Transverse colon (tissue), 4 donors: ENCODE data around the gene PPP1CA. TPM values are rescaled to one million over a fixed set of nuclear protein-coding genes. Genes with fewer than 3 reads are reported as not detected.
A peak's percentile ranks its signal among the peaks of the same experiment; 100 is the strongest.

Experiments used
- DNase-seq: peaks from one replicate; pipeline ENCODE4 v3.0.0-alpha.2; 2019
- H3K27ac ChIP-seq, 4 donors: fragments of 200-600 bp; sonication (generic); 2 replicates each; pipeline ENCODE4 v1.5.1; 2016 to 2018; ENCODE audit warnings: inconsistent platforms in 4 of 4
- H3K27me3 ChIP-seq: fragments of 200-600 bp; sonication (generic); 2 replicates; pipeline ENCODE4 v1.5.1; 2017; ENCODE audit warnings: inconsistent platforms
- H3K36me3 ChIP-seq, 4 donors: fragments of 200-600 bp; sonication (generic); 2 replicates each; pipeline ENCODE4 v1.5.1; 2017 to 2019; ENCODE audit warnings: inconsistent platforms in 4 of 4
- H3K4me1 ChIP-seq, 4 donors: fragments of 200-600 bp; sonication (generic); 2 replicates each; pipeline ENCODE4 v1.5.1; 2017 to 2020; ENCODE audit warnings: inconsistent platforms in 4 of 4
- H3K4me3 ChIP-seq, 4 donors: fragments of 200-600 bp; sonication (generic); 1 replicate in 1 of 4; 2 replicates in 3 of 4; pipeline versions ENCODE4 v1.5.1 to v1.6.1; 2017 to 2019; ENCODE audit warnings: inconsistent platforms in 4 of 4
- H3K9me3 ChIP-seq, 2 donors: fragments of 200-600 bp; sonication (generic); 2 replicates each; pipeline ENCODE4 v1.5.1; 2017 to 2019; ENCODE audit warnings: inconsistent platforms in 2 of 2
- EP300 ChIP-seq: sonication (generic); formaldehyde crosslinking; IDR thresholded peaks from one replicate; pipeline ENCODE4 v1.6.1; 2017; ENCODE audit warnings: antibody characterized with exemption, low read depth
- POLR2A ChIP-seq: fragments of 450-650 bp; IDR thresholded peaks from one replicate; pipeline ENCODE4 v1.6.1; 2016; ENCODE audit warnings: antibody characterized with exemption, mild to moderate bottlenecking, moderate library complexity
- POLR2AphosphoS5 ChIP-seq, 3 donors: sonication (generic); formaldehyde crosslinking; IDR thresholded peaks; one replicate each; pipeline ENCODE4 v1.6.1; 2016; ENCODE audit warnings: antibody characterized with exemption in 3 of 3
- WGBS, 2 donors: methylation state at CpG; one replicate each; pipeline ENCODE4 v1.1.5; 2018; ENCODE audit warnings: low coverage in 1 of 2; 5-methylcytosine and 5-hydroxymethylcytosine counted together
- in situ Hi-C, 4 donors: fragments of 200-750 bp; cut with MboI; loops; one replicate each; pipeline versions ENCODE4 v1.15.0 to v1.15.1; 2017; ENCODE audit warnings: low sequenced_read_pairs in 3 of 4, low pct_ligation_motif_present in 1 of 4, low pct_unique_long_range_greater_than_20kb in 1 of 4
- intact Hi-C: fragments of 100-400 bp; cut with DNase I; formaldehyde crosslinking; loops from one replicate; pipeline ENCODE4 v1.15.1; 2023; ENCODE audit warnings: low total_unique reads
- total RNA-seq, 4 donors: library from RNA; depleted of rRNA; stranded (reverse); fragments of >200 nt; gene quantifications; one replicate each; pipeline ENCODE4 v1.1.0, GENCODE V29; 2016
- TF ChIP-seq, protein P1 (sequence below), 5 experiments: fragments of 200-600 bp in 3 of 5; fragments of 450-650 bp in 2 of 5; sonication (generic) in 3 of 5; IDR thresholded peaks; 1 replicate in 2 of 5; 2 replicates in 3 of 5; pipeline ENCODE4 v1.5.1; 2016 to 2017; ENCODE audit warnings: antibody characterized with exemption in 5 of 5, inconsistent platforms in 3 of 5, mild to moderate bottlenecking in 2 of 5, moderate library complexity in 1 of 5

The PPP1CA gene
- total RNA-seq, 4 donors from 2014 or later: 83.0 to 251 (median 163) TPM

DNA sequence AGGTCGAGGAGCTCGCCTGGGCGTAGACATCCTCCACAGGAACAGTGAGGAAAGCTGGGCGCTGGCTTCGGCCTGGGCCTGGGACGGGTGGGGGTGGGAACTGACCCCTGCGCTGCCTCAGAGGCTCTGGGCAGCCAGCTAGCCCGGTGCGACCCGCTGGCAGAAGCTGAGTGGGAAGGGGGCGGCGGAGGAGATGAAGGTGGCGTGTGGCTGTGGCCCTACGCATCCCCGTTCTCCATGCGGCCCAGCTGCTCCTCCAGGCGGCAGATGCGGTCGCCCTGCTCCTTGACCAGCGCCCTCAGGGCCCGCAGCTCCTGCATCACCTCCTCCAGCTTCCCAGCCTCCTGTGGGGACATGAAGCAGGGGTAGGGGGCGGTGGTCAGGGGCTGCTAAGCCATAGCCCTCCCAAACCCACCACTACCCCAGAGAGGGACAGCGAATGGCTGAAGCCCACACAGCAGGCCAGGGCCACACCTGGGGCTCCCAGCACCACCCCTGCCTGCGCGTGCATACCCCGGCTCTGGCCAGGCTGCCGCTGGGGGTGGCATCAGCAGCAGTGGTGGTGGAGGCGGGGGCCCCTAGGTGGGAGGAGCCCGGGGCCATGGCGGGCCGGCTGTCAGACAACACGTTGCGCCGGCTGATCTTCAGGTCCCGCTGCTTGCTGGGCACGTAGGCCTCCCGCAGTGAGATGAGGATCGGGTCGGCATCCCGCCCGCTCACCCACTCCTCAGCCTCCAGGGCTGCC, 36.7 kb upstream of the PPP1CA start:
- no peaks in the 10 kb centered on the region for H3K27me3 ChIP-seq
- peak overlapping the region; percentile 72 to 83 (median 74) for H3K27ac ChIP-seq
- peaks cover 6 to 41% (median 22%) of the 10 kb centered on the region in 4 donors for H3K4me1 ChIP-seq
- H3K9me3 ChIP-seq: no peaks in the 10 kb centered on the region
- WGBS, 2 donors: 87% methylated on average over 39 of the region's 41 CpGs; no CpG with 5 or more reads in 1 of the 2 donors
- H3K4me3 ChIP-seq: peak overlapping the region in 3 of 4 donors; percentile 2 to 41 (median 15)
- peak in 1 of 3 donors; percentile 65 for TF ChIP-seq POLR2AphosphoS5 (IDR thresholded peaks at IDR 0.05)
- peak; percentile 21 for TF ChIP-seq POLR2A
- no peak for TF ChIP-seq EP300
- peak; percentile 76 for DNase-seq
- intact Hi-C loops (no loop called here), in situ Hi-C loops (no loop called here)
- H3K36me3 ChIP-seq: peaks cover 0 to 5% (median 0%) of the 10 kb centered on the region in 4 donors

DNA sequence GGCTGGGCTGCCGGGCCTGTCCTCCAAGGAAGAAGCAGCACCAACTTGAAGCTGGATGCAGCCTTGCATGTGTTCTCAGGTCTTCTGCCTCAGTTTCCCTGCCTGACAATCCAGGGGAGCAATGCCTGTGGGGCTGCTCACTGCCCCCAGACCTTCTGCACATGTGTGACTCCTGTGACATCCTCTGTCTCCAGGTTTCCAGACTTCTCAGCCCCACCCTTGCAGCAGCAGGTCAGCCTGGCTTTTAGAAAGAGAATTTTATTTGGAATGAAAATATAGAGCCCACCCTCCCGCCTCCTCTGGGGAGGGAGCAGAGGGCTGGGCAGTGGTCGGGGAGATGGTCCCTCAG, 36.1 kb upstream of the PPP1CA start:
- peaks cover 0 to 10% (median 0%) of the 10 kb centered on the region in 4 donors for H3K36me3 ChIP-seq
- peak overlapping the region in 3 of 4 donors; percentile 2 to 41 (median 15) for H3K4me3 ChIP-seq
- 69% methylated on average over 3 of the region's 3 CpGs; no CpG with 5 or more reads in 1 of the 2 donors for WGBS, 2 donors
- no peaks in the 10 kb centered on the region for H3K9me3 ChIP-seq
- H3K27me3 ChIP-seq: no peaks in the 10 kb centered on the region
- intact Hi-C loops: no loop called here
- no peak for TF ChIP-seq EP300
- TF ChIP-seq, protein P1, sequence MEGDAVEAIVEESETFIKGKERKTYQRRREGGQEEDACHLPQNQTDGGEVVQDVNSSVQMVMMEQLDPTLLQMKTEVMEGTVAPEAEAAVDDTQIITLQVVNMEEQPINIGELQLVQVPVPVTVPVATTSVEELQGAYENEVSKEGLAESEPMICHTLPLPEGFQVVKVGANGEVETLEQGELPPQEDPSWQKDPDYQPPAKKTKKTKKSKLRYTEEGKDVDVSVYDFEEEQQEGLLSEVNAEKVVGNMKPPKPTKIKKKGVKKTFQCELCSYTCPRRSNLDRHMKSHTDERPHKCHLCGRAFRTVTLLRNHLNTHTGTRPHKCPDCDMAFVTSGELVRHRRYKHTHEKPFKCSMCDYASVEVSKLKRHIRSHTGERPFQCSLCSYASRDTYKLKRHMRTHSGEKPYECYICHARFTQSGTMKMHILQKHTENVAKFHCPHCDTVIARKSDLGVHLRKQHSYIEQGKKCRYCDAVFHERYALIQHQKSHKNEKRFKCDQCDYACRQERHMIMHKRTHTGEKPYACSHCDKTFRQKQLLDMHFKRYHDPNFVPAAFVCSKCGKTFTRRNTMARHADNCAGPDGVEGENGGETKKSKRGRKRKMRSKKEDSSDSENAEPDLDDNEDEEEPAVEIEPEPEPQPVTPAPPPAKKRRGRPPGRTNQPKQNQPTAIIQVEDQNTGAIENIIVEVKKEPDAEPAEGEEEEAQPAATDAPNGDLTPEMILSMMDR (IDR thresholded peaks at IDR 0.05): no peak
- TF ChIP-seq POLR2AphosphoS5 (IDR thresholded peaks at IDR 0.05): no peak
- no peak for TF ChIP-seq POLR2A
- DNase-seq: no peak
- in situ Hi-C loops: no loop called here
- peaks cover 6 to 39% (median 20%) of the 10 kb centered on the region in 4 donors for H3K4me1 ChIP-seq
- H3K27ac ChIP-seq: peak overlapping the region; percentile 72 to 83 (median 74)

DNA sequence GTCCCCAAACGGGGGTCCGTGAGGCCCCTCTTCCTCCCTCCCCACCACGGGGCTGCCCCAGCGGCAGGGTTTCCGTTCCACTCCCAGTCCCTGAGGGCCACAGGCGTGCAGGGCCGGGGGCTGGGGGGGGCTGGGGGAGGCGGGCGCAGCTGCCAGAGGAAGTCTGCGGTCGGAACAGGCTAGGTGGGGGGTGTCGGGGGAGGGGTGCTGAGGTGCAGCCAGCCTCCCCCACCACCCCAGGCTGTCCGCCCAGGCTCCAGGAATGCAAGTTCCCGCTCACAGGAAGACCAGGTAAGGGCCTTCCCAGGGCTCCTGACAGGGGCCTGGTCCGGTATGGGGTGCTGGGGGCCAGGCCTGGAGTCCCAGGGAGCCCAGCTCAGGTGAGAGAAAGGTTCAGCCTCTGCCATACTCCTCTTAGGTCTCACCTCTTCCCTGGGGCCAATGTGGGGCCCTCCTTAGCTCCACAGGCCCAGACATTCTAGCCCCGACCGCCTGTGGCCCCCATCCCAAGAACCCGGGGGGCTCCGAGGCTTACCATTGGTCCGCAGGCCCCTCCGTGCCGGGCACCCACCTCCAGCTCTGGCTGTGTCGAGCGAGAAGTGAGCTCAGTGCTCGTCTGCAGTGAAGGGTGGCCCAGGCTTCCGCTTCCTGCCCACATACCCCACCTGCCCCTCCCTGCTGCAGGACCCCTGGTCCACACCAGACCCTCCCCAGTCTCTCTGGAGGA, 35.6 kb upstream of the PPP1CA start, which contains the start of gene PTPRCAP:
Gene PTPRCAP, minus strand, starts transcription at position 601 of the 727 bp plus-strand sequence. Its CDS starts 63 bp downstream, at position 538.
- H3K4me3 ChIP-seq: peak within 1 kb of the TSS in 3 of 4 donors; percentile 2 to 41 (median 15)
- WGBS, 2 donors: 66% methylated on average over 22 of the region's 26 CpGs; no CpG with 5 or more reads in 1 of the 2 donors
- peak; percentile 78 for DNase-seq
- in situ Hi-C loops: no loop called here
- TF ChIP-seq EP300: no peak
- TF ChIP-seq POLR2AphosphoS5 (IDR thresholded peaks at IDR 0.05): peak in 2 of 3 donors; percentile 40 to 65
- TF ChIP-seq POLR2A: peak; percentile 67
- TF ChIP-seq, protein P1 (IDR thresholded peaks at IDR 0.05): no peak
- intact Hi-C loops: no loop called here
- no peaks in the 10 kb centered on the region for H3K9me3 ChIP-seq
- peaks cover under 1 to 33% (median 15%) of the 10 kb centered on the region in 4 donors for H3K4me1 ChIP-seq
- peak within 1 kb of the TSS; percentile 72 to 83 (median 74) for H3K27ac ChIP-seq
- H3K27me3 ChIP-seq: no peaks in the 10 kb centered on the region
- peaks cover 0 to 15% (median 2%) of the 10 kb centered on the region in 4 donors for H3K36me3 ChIP-seq

DNA sequence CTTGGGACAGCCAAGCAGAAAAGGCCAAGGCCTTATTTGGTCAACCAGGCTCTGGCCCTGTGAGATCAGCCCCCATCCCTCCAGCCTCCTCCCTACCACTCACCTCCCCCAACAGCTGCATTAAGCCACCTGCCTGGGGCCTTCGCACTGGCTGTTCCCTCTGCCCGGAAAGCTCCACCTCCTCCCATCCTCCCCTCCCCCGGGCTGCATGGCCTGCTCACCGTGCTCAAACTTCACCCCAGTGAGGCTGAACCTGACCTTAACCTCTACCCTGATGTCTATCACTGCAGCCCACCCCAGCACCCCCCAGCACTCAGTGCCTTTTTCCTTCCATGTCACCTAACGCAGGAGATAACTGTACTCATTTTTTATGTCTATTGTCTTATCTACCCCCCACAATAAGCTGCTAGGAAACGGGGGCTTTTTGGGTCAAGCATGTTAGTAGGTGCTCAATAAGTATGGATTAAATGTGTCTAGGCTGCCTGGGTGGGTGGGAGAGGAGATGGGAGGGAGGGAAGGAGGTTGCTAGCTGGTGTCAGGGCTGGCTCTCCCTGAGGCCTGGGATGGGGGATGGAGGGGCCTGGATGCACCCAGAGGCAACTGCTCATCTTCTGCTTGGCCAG, 34.9 kb upstream of the PPP1CA start:
- Histone ChIP-seq H3K4me1 (peaks cover 0 to 27% (median 12%) of the 10 kb centered on the region in 4 donors), H3K36me3 (peaks cover 0 to 20% (median 5%) of the 10 kb centered on the region in 4 donors), H3K27ac (peak overlapping the region; percentile 72 to 83 (median 74))

More for the DNA sequence above, 34.9 kb upstream of the PPP1CA start:
- peak overlapping the region in 2 of 4 donors; percentile 15 to 41 for H3K4me3 ChIP-seq
- in situ Hi-C loops (no loop called here), intact Hi-C loops (no loop called here)
- no peaks in the 10 kb centered on the region for H3K27me3 ChIP-seq
- DNase-seq: peak; percentile 78
- H3K9me3 ChIP-seq: no peaks in the 10 kb centered on the region
- 44 to 45% methylated on average over 6 of the region's 6 CpGs for WGBS, 2 donors
- TF ChIP-seq EP300 (no peak), POLR2A (no peak), POLR2AphosphoS5 (IDR thresholded peaks at IDR 0.05) (no peak)
- TF ChIP-seq, protein P1 (IDR thresholded peaks at IDR 0.05): no peak
